Fibroblast of skin of abdomen (primary cell): Measurements from ENCODE around the gene COX19.

Source experiments
- DNase-seq: peaks from one replicate; pipeline ENCODE4 v3.0.0-alpha.2; 2013

COX19 gene

DNA sequence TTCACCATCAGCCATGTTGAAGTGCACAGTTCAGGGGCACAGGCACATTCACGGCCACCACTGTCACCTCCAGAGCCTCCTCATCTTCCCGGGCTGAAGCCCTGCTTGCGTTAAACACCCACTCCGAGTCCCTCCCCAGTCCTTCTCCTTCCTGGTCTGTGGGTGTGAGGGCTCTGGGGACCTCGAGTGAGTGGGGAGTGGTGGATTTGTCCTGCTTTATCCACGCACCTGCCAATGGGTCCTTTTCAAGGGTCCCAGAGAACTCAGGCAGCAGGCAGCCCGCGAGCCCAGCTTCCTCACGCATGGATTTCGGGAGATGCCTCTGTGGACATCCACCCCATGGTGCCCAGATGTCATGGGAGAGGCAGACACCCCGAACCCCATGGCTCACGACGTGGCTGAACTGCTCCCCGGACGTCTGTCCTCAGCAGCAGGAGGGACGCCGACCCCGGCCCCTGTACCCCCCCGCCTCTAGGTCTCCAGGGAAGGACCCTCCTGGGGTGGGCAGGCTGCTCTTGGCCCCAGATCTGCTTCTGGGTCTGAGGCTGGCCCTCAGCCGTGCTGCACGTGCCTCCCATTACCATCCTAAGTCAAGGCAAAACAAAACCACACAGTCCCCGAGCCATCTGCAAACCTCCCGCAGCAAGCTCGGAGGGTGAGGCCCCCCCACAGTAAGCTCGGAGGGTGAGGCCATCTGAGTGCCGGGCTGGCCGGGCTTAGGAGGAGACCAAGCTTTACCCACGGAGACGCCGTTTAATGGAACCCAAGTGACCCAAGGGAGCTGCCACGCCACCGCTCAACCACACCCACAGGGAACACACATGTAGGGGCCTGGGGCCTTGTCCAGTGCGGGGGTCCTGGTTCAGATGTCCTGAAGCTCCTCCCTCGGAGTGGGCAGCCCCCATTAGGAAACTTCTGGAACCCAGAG, 16.6 kb upstream of the COX19 start:
- DNase-seq: no peak

DNA sequence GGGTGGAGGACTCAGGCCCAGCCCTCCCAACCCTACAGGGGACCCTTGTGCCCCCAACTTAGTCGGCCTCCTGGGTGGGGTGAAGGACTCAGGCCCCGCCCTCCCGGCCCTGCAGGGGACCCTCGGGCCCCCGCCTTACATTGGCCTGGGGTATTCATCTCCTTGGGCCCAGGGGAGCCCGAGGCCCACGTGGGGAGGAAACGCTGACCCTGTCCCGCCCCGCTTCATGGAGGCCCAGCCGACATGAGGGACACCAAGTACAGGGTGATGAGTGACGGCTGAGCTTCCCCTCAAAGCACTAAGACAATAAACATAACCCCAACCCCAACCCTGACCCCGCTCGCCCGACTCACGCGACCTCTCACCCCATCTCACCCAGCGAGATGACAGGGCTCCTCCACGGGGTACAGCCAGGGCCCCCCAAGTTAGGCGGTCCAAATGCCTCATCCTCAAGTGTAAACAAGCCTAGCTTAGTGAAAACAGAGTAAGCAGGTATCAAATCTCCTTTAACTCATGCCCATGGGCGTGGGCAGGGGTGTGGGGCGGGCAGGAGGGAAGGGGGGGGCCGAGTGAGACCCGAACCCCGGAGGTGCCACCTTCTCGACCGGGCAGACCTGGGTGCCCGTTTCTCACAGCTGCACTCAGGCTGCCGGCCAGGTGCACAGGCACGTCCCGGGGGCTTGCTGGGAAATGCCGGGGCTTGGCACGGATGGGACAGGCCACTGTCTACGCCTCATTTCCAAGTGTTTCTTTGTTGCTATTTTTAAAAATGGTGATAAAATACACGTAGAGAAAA, 15.8 kb upstream of the COX19 start:
- no peak for DNase-seq

DNA sequence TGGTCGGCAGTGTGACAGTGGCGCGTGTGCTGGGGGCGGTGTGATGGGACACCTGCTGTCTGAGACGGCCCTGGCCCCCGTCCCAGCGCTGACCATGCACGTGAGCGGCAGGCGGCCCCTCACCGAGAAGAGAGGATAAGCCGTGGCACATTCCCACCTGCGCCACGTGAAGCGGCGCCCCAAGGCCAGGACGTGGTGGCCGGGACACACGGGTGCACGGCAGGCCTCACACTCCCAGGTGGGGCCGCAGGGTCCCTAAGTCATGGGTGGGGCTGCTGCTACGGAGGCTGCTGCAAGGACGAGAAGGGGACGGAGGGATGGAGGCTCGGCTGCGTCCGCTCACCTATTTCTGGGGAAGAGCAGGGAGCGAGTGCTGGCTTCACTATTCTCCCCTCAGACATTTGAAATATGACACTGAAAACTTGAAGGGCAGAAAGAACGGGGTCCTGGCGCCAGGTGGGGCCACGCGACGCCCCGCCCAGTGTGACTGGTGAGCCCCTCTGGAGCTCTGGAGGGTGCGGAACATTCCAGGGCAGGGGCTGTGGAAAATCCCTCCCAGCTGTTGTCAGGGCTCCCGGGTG, 15.1 kb upstream of the COX19 start:
- DNase-seq: no peak

DNA sequence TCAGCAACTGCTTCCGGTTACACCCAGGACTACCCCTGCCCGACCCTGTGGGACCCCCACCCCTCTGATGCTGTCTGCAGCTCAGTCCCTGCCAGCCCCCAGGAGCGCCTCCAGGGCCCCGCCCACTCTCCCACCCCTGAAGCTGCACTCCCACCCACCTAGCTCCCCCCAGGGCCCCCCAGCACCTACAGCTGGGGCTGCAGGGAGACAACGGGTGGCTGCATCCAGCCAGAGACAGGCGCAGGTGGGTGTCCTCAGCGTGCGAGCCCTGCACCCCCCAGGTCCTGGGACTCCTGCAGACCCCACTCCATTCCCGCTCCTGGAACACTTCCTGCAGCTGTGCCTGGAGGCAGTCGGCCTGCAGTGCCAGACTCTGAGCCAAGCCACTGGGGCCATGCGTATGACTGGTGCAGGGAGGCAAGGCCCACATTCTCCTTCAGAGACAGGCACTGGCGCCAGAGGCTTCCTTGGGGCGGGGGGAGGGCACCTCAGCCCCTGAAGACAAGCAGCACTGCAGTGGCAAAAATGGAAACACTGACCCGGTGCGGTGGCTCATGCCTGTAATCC, 13.7 kb upstream of the COX19 start:
- DNase-seq: no peak

DNA sequence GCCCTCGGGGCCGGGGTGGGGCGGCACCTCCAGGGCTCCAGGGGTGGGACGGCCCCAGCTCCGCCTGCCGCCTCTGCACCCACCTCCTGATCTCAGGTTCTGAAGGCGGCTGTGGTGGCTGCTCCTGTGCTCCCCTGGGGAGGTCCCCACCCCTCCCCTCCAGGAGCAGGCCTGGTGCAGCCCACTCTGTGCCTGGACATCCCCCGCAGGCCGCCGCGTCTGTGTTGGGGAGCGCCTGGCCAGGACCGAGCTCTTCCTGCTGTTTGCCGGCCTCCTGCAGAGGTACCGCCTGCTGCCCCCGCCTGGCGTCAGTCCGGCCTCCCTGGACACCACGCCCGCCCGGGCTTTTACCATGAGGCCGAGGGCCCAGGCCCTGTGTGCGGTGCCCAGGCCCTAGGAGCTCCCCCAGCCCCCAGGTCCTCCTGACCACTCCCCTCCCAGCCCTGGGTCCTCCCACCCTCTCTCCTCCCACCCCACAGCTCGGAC, 13.1 kb upstream of the COX19 start:
- DNase-seq: no peak

DNA sequence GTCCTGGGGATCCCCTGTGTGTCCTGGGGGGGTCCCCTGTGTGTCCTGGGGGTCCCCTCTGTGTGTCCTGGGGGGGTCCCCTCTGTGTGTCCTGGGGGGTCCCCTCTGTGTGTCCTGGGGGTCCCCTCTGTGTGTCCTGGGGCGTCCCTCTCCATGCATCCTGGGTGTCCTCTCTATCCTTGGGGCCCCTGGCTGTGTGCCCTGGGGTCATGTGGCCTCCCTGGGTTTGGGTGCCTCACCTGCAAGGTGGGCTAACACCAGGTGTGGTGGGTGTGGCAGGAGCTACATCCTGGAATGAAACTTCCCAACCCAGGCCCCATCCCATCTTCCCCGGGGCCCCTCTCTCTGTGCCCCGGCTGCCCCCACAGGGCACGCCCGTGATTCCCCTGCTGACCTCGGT, 12.6 kb upstream of the COX19 start:
- no peak for DNase-seq

DNA sequence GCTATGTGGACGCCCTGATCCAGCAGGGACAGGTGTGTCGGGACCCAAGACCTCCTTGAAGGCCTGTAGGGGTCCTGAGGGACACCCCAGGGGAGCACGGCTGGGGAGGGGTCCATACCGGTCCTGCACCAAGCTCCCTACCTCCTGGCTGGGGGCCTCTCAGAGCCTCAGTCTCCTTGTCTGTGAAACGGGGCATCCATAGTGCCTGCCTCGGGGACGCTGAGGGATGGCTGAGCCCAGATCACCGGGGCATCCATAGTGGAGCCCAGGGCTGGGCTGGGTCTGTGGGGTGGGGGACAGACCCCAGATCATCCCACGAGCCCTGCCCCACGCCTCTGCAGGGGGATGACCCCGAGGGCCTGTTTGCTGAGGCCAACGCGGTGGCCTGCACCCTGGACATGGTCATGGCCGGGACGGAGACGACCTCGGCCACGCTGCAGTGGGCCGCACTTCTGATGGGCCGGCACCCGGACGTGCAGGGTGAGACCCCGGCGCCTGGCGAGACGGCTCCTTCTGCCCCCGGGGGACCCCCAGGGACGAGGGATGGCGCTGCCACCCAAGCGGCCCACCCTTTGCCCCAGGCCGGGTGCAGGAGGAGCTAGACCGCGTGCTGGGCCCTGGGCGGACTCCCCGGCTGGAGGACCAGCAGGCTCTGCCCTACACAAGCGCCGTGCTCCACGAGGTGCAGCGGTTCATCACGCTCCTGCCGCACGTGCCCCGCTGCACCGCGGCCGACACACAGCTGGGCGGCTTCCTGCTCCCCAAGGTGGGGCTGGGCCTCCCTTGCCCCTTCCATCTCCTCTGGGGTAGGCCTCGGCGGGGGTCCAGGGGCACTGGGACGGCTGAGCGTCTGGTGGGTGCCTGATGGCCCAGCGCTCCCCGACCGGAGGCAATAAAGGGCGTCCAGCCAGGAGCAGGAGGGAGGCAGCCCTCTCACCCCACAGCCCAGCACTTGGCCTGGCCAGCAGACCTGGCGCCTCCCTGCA, 11.7 kb upstream of the COX19 start:
- no peak for DNase-seq

DNA sequence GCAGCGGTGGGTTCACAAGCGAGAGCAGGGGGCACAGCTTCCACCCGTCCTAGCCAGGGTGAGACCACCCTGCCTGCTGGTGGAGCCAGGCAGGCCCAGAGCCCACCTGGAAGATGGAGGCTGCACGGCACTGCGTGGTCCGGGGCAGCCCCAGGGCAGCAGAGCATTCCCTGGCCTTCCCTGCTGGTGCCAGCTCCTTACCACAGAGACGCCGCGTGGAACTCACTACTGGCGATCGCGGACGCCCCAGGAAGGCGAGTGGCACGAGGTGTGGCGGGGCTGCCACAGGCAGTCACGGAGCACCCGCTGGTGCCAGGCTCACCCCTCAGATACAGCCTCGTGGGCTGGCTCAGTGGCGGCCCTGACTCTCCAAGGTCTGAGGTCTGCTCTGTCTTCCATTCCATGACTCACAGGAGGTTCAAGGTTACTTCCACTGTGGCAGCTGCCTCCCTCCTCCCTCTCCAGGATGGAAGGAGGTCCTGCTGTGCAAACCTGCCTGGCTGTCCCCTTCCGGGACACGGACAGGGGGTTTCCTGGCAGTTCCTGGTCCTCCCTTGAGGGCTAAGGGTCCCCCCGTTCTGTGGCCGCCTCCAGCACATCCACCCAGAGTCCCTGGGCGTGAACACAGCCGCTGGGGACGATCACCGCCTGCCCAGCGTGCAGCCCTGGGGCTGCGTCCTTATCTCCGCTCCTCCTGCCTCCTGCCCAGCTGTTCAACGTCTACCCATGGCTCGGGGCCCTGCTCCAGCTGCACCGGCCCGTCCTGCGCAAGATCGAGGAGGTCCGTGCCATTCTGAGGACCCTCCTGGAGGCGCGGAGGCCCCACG, 10.8 kb upstream of the COX19 start:
- DNase-seq: no peak

DNA sequence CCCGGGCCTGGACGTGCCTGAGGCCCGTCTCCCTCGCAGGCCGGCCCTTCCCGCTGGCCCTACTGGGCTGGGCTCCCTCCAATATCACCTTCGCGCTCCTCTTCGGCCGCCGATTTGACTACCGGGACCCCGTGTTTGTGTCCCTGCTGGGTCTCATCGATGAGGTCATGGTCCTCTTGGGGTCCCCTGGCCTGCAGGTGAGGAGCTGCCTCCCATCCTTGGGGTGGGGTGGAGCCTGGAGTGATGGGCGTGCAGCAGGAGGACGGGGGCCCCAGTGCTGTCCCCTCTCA, 9.7 kb upstream of the COX19 start:
- DNase-seq: no peak

DNA sequence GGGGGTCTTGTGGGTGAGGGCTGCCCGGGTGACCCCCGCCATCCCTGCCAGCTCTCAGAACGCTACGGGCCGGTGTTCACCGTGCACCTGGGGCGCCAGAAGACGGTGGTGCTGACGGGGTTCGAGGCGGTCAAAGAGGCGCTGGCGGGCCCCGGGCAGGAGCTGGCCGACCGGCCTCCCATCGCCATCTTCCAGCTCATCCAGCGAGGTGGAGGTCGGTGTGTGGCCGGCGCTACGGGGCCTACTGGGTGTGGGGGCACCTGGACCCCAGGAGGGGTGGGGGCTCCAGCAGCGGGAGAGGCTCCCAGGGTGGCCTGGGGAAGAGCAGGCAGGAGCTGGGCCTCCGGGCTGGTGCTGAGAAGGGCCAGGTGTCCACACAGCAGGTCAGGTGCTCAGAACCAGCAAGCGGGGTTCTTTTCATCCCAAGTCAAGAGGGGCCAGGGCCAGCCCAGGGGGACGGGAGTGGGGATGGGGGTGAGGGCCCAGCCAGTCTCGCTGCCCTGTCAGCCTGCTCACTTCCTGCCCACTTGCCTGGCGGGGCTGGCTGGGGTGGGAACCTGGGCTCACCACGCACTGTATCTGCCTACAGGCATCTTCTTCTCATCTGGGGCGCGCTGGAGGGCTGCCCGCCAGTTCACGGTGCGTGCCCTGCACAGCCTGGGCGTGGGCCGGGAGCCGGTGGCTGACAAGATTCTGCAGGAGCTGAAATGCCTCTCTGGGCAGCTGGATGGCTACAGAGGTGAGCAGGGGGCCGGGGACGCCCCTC, 9.2 kb upstream of the COX19 start:
- no peak for DNase-seq

DNA sequence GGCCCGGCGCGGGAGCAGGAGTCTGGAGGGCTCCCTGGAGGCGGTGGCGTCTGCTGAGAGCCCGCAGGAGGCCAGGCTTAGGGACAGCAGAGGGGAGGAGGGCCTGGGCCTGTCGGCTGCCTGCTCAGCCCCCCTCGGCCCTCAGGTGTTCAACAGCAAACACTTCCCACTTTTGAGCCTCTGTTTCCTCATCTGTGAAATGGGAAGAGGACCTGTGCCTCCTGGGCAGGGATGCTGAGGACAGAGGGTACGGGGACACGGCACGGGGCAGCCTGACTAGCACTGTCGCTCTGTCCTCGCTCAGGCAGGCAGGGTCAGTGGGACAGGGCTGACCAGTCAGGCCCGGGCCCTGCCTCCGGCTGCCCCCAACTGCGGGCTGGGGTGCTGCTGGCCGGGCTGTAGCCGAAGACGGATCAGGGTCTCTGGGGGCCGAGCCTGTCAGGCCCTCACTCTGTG, 8.3 kb upstream of the COX19 start:
- no peak for DNase-seq

DNA sequence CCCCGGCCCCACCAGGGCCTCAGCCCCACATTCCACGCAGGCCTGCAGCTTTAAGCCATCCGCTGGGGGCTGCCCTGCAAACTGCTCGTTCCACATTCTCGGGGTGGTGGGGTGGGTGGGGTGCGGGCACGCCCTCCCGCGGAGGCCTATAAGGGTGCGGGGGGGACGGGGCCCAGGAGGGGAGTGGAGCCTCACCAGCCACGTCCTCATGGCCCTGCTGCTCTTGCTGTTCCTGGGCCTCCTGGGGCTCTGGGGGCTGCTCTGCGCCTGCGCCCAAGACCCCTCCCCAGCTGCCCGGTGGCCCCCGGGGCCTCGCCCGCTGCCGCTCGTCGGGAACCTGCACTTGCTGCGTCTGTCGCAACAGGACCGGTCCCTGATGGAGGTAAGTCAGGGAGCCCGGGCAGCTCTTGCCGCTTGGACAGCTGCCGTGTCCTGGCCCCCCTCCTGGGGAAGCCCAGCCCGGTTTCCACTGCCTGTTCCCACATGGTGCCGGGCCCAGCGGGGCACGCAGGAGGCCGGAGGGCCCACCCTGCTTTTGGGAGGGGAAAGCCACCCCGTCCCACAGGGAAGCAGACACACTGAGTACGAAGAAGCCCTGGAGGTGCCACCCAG, 7.8 kb upstream of the COX19 start, which contains the start of gene CYP2W1:
CYP2W1 (plus strand) TSS at position 178 of the 612 bp plus-strand sequence; CDS start at position 209, 31 bp downstream.
- DNase-seq: no peak

DNA sequence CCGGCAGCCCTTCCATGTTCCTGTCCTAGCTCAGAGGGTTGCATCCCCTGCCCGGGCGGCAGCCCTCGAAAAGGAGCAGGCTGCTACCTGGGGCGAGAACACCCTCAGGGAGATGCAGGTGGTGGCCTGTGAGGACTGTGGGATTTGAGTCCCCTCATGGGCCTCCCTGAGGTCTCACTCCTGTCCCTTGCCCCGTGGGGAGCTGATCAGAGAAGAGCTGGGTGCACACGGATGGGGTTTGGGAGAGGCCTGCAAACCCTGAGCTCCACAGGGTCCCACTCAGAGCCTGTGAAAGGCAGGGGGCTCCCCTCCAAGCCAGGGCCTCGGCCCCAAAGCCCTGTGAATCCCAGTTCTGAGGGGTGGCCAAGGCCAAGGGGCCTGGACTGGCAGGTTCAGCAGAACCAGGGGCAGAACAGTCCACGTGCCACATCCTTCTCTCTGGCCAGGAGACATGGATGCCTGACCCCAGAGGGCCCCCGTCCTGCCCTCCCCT, 7.2 kb upstream of the COX19 start:
- no peak for DNase-seq

DNA sequence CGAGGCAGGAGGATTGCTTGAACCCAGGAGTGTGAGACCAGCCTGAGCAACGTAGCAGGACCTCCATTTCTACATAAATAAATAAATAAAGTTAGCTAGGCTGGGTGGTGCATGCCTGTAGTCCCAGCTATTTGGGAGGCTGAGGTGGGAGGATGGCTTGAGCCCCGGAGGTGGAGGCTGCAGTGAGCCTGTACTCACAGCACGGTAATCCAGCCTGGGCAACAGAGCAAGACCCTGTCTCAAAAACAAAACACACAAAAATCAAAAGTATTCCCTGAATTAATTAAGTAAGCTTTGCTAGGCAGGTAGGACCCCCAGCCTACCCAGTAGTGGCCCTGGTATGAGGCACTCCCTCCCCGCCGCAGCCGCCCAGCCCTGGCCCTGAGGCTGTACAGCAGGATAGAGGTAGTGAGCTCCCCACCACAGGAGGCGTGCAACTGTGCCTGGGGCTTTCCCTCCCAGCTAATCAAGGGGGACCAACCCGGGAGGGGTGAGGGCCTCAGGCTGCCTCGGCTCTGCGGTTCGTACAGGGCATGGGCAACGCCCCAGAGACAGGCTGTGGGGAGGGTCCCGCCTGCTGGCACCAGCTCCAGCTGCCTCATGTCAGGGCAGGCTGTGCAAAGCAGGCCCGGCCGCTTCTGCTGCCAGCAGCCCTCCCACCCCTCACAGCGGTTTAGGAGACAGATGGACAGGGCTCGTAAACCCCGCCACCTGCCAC, 6.6 kb upstream of the COX19 start:
- DNase-seq: no peak

DNA sequence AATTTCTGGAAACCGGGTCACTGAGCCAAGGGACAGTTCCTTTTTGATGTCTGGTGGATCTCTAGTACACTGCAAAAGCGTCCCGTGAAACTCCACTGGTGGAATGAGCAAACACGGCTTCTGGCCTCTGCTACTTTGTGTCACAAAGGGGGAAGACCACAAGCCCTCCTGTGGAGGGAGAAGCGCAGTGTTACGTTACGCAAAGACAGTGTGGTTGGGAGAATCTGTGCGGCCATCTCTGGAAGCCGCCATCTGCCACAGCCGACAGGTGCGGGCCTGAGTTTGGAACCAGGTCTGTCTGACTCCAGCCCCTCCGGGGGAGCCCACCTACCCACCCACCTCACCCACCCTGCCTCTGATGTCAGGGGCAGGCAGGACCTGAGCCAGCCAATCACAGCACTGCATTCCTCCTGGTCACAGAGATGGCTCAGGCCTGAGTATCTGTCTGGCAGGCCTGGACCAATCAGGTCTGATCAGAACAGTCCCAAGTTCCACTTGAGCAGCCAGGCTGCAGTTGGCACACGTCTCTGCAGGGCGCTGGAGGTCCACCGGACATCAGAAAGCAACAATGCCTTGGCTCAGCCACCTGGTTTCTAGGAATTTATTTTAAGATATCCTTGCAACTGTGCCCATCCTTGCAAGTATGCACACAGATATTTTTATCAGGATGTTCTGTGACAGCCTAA, 4.7 kb upstream of the COX19 start:
- no peak for DNase-seq

DNA sequence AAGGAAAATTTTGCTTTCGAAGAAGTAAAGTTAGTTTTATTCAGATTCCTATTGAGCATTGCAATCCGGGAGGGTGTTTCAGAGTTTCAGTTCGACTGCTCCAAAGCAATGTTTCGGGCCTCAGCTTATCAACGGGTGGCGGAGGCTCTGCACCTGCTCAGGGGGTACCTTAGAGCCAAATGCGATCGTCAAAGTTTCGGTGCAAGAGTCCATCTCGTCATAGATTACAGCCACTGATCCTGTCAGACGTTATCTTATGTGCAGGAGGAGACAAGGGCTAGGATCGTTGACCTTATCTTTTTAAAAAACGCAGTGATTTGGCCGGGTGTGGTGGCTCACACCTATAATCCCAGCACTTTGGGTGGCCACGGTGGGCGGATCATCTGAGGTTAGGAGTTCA, 3.8 kb upstream of the COX19 start:
- DNase-seq: no peak

DNA sequence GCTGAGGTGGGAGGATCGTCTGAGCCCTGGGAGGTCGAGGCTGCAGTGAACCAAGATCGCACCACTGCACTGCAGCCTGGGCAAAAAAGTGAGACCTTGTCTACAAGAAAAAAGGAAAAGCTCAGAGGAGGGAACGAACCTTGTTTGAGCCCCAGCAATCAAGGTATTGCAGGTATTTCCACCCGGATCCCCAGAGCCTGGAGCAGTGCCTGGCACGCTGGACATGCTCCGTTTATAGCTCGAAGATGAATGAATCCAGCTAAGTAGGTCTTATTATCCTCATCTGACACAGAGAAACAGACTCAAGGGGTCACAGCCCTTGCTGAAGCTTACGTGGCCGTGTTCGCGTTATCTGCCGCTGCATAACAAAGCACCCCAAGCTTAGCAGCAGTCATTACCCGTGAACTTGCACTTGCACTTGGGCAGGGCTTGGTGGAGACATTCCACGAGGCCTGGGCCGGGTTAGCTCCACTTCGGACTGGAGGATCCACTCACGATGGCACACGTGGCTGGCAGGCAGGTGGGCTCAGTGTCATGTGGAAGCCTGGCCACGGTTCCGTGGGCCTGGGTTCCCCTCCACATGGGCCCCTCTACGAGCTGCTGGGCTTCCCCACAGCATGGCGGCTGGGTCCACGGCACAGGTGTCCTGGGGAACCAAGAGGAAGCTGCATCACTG, 3.2 kb upstream of the COX19 start:
- no peak for DNase-seq

DNA sequence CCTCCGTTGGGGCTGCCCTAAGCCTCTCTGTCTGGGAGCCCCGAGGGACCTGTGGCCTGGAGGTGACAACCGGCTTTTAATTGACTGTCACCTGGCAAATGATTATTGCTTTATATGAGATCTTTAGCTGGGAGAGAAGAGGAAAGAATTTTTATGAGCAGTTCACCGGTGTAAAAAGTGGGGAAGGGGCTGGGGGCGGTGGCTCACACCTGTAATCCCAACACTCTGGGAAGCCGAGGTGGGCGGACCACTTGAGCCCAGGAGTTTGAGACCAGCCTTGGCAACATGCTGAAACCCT, 2.6 kb upstream of the COX19 start:
- no peak for DNase-seq
